Measurements from ENCODE around the gene KRT83. TPM values are rescaled to one million over a fixed set of nuclear protein-coding genes. Genes with fewer than 3 reads are reported as not detected.

The KRT83 gene
- total RNA-seq, 4 donors from 2014 or later = 0.21 TPM; not detected in 3

- no peak for TF ChIP-seq CTCF (IDR thresholded peaks at IDR 0.05)
- TF ChIP-seq POLR2A (IDR thresholded peaks at IDR 0.05) = no peak
- H3K36me3 ChIP-seq = no peaks in the 10 kb centered on the region
- no peak for DNase-seq
- H3K27me3 ChIP-seq = no peaks in the 10 kb centered on the region
- H3K4me3 ChIP-seq = no peak overlapping the region
- intact Hi-C loops (cut with DNase I; ENCODE audit: low total_unique reads) = no loop called here
- H3K27ac ChIP-seq = no peak overlapping the region
- H3K4me1 ChIP-seq = no peaks in the 10 kb centered on the region
- H3K9me3 ChIP-seq = peaks cover 0 to 4% of the 10 kb centered on the region in 2 donors
Measured at GRCh38 chr12:52337054-52337453, 15.9 kb upstream of the KRT83 start.

GRCh38 chr12:52336641-52337040 lies 15.4 kb upstream of the KRT83 start:
- H3K36me3 ChIP-seq = no peaks in the 10 kb centered on the region
- no peak for TF ChIP-seq POLR2A (IDR thresholded peaks at IDR 0.05)
- TF ChIP-seq CTCF (IDR thresholded peaks at IDR 0.05) = no peak
- no peak overlapping the region for H3K4me3 ChIP-seq
- H3K4me1 ChIP-seq = no peaks in the 10 kb centered on the region
- DNase-seq = no peak
- intact Hi-C loops (cut with DNase I; ENCODE audit: low total_unique reads) = no loop called here
- H3K27ac ChIP-seq = no peak overlapping the region
- H3K9me3 ChIP-seq = peaks cover 0 to 4% of the 10 kb centered on the region in 2 donors
- H3K27me3 ChIP-seq = no peaks in the 10 kb centered on the region

GRCh38 chr12:52335598-52336262 lies 14.5 kb upstream of the KRT83 start:
- Histone ChIP-seq H3K27me3 (no peaks in the 10 kb centered on the region), H3K4me1 (no peaks in the 10 kb centered on the region), H3K4me3 (no peak overlapping the region), H3K36me3 (no peaks in the 10 kb centered on the region), H3K9me3 (peaks cover 0 to 4% of the 10 kb centered on the region in 2 donors), H3K27ac (no peak overlapping the region)
- intact Hi-C loops (cut with DNase I; ENCODE audit: low total_unique reads) = no loop called here
- TF ChIP-seq CTCF (IDR thresholded peaks at IDR 0.05) (no peak), POLR2A (IDR thresholded peaks at IDR 0.05) (no peak)
- no peak for DNase-seq

GRCh38 chr12:52334185-52334584 lies 13.0 kb upstream of the KRT83 start:
- no peak for DNase-seq
- no peaks in the 10 kb centered on the region for H3K36me3 ChIP-seq

More at GRCh38 chr12:52334185-52334584, 13.0 kb upstream of the KRT83 start:
- intact Hi-C loops (cut with DNase I; ENCODE audit: low total_unique reads) = no loop called here
- Histone ChIP-seq H3K27ac (no peak overlapping the region), H3K27me3 (no peaks in the 10 kb centered on the region), H3K9me3 (peaks cover 0 to 4% of the 10 kb centered on the region in 2 donors), H3K4me1 (no peaks in the 10 kb centered on the region), H3K4me3 (no peak overlapping the region)
- TF ChIP-seq CTCF (IDR thresholded peaks at IDR 0.05) = no peak
- TF ChIP-seq POLR2A (IDR thresholded peaks at IDR 0.05) = no peak

All from uterus (tissue), 4 donors.